ENCODE results near the gene LOC128125822.

LOC128125822 gene

DNA sequence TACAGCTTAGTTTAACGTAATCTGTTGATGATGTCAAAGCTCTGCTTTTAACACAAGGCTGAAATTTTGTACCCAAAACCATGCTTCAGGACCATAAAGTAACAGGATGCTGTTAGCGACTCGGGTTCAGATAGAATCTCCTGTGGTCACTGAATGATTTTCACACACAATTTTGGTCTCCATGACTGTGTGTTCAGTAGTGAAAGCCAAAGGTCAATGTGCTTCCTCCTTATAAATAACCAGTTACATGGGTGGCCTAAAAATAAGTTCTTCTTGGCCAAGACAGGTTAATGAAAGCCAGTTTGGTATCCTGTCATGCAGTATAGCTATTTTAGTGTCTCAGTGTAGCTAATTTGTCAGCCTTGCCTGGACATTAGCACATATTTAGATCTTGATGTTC lies 19.1 kb upstream of the LOC128125822 start:
- H3K4me2 ChIP-seq (ENCODE audit: low read length), result no peak overlapping the region
- H3K9me3 ChIP-seq (ENCODE audit: low read length), result no peaks in the 10 kb centered on the region
- H3K4me3 ChIP-seq (ENCODE audit: low read length), result no peak overlapping the region
- no peaks in the 10 kb centered on the region for H3K9me2 ChIP-seq (ENCODE audit: insufficient read depth, low read length)
- TF ChIP-seq TAF1 (IDR thresholded peaks at IDR 0.05; ENCODE audit: low read depth), result no peak
- no peak for TF ChIP-seq EP300 (conservative IDR thresholded peaks at IDR 0.05; ENCODE audit: poor library complexity, severe bottlenecking)
- no peak for TF ChIP-seq MXI1 (conservative IDR thresholded peaks at IDR 0.05; ENCODE audit: poor library complexity, severe bottlenecking)
- TF ChIP-seq CTCF (IDR thresholded peaks at IDR 0.05; ENCODE audit: poor library complexity, severe bottlenecking), result no peak
- no peak for TF ChIP-seq SMC3 (conservative IDR thresholded peaks at IDR 0.05; ENCODE audit: poor library complexity)
- TF ChIP-seq RAD21 (conservative IDR thresholded peaks at IDR 0.05), result no peak
- TF ChIP-seq, protein P1, sequence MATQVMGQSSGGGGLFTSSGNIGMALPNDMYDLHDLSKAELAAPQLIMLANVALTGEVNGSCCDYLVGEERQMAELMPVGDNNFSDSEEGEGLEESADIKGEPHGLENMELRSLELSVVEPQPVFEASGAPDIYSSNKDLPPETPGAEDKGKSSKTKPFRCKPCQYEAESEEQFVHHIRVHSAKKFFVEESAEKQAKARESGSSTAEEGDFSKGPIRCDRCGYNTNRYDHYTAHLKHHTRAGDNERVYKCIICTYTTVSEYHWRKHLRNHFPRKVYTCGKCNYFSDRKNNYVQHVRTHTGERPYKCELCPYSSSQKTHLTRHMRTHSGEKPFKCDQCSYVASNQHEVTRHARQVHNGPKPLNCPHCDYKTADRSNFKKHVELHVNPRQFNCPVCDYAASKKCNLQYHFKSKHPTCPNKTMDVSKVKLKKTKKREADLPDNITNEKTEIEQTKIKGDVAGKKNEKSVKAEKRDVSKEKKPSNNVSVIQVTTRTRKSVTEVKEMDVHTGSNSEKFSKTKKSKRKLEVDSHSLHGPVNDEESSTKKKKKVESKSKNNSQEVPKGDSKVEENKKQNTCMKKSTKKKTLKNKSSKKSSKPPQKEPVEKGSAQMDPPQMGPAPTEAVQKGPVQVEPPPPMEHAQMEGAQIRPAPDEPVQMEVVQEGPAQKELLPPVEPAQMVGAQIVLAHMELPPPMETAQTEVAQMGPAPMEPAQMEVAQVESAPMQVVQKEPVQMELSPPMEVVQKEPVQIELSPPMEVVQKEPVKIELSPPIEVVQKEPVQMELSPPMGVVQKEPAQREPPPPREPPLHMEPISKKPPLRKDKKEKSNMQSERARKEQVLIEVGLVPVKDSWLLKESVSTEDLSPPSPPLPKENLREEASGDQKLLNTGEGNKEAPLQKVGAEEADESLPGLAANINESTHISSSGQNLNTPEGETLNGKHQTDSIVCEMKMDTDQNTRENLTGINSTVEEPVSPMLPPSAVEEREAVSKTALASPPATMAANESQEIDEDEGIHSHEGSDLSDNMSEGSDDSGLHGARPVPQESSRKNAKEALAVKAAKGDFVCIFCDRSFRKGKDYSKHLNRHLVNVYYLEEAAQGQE (IDR thresholded peaks at IDR 0.05; ENCODE audit: borderline replicate concordance), result no peak
- TF ChIP-seq POLR2AphosphoS5 (IDR thresholded peaks at IDR 0.05), result no peak
- TF ChIP-seq EZH2 (IDR thresholded peaks at IDR 0.05; ENCODE audit: borderline replicate concordance, insufficient read depth, low read length, poor library complexity, severe bottlenecking), result no peak
- no peaks in the 10 kb centered on the region for H3F3A ChIP-seq (ENCODE audit: insufficient read depth, low read length, poor library complexity, severe bottlenecking)
- H4K20me1 ChIP-seq (ENCODE audit: insufficient read depth), result no peaks in the 10 kb centered on the region
- no peak overlapping the region for H2AFZ ChIP-seq (ENCODE audit: low read depth, low read length)
- no peaks in the 10 kb centered on the region for H3K27me3 ChIP-seq (ENCODE audit: insufficient read depth, low read depth, low read length)
- H3K79me2 ChIP-seq (replicated peaks; ENCODE audit: insufficient read depth, low read length), result no peaks in the 10 kb centered on the region
- H3K27ac ChIP-seq (ENCODE audit: low read length), result no peak overlapping the region
- no peak overlapping the region for H3K9ac ChIP-seq (ENCODE audit: low read length)
- no peaks in the 10 kb centered on the region for H3K36me3 ChIP-seq (ENCODE audit: insufficient read depth, low read length)

DNA sequence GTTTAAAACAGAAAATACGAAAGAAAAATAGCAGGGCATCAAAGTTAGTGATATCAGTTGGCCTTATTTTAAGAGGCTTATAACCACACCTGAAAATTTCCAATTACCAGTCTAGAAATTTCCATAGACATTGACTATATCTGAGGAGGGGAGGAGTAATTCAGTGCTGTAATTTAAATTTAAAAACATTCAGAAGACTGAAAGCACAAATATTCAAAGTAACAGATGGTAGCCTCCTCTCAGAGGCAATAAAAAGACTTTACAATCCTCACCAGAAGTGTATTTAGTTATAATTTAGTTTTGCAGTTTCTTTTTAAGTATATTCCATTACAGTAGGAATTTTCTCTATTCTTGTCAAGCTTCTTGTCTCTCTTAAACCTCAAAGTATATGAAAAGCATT lies 18.4 kb upstream of the LOC128125822 start:
- no peak overlapping the region for H2AFZ ChIP-seq (ENCODE audit: low read depth, low read length)
- no peaks in the 10 kb centered on the region for H3K9me2 ChIP-seq (ENCODE audit: insufficient read depth, low read length)
- no peaks in the 10 kb centered on the region for H3K9me3 ChIP-seq (ENCODE audit: low read length)
- H3K79me2 ChIP-seq (replicated peaks; ENCODE audit: insufficient read depth, low read length), result no peaks in the 10 kb centered on the region
- TF ChIP-seq EP300 (conservative IDR thresholded peaks at IDR 0.05; ENCODE audit: poor library complexity, severe bottlenecking) (no peak), CTCF (IDR thresholded peaks at IDR 0.05; ENCODE audit: poor library complexity, severe bottlenecking) (no peak), RAD21 (conservative IDR thresholded peaks at IDR 0.05) (no peak), TAF1 (IDR thresholded peaks at IDR 0.05; ENCODE audit: low read depth) (no peak), SMC3 (conservative IDR thresholded peaks at IDR 0.05; ENCODE audit: poor library complexity) (no peak), MXI1 (conservative IDR thresholded peaks at IDR 0.05; ENCODE audit: poor library complexity, severe bottlenecking) (no peak), EZH2 (IDR thresholded peaks at IDR 0.05; ENCODE audit: borderline replicate concordance, insufficient read depth, low read length, poor library complexity, severe bottlenecking) (no peak)
- TF ChIP-seq, protein P1 (IDR thresholded peaks at IDR 0.05; ENCODE audit: borderline replicate concordance), result no peak
- no peaks in the 10 kb centered on the region for H3K36me3 ChIP-seq (ENCODE audit: insufficient read depth, low read length)
- no peak overlapping the region for H3K4me3 ChIP-seq (ENCODE audit: low read length)
- H3K27ac ChIP-seq (ENCODE audit: low read length), result no peak overlapping the region
- no peaks in the 10 kb centered on the region for H3F3A ChIP-seq (ENCODE audit: insufficient read depth, low read length, poor library complexity, severe bottlenecking)
- H3K4me2 ChIP-seq (ENCODE audit: low read length), result no peak overlapping the region
- H3K9ac ChIP-seq (ENCODE audit: low read length), result no peak overlapping the region
- no peaks in the 10 kb centered on the region for H4K20me1 ChIP-seq (ENCODE audit: insufficient read depth)
- no peaks in the 10 kb centered on the region for H3K27me3 ChIP-seq (ENCODE audit: insufficient read depth, low read depth, low read length)

All from neural cell (in vitro differentiated cells).